Esophagus mucosa (tissue), 1 donor: ENCODE data around the gene SLC27A6. TPM values are rescaled to one million over a fixed set of nuclear protein-coding genes. Genes with fewer than 3 reads are reported as not detected.

Source experiments
- ATAC-seq: fragments of 200-7000 bp; cut with Tn5 transposase; one replicate; pipeline ENCODE4 v1.9.1; 2020
- total RNA-seq: library from RNA; stranded (reverse); gene quantifications from one replicate; pipeline ENCODE4 v1.2.4, GENCODE V29; 2023
- donor health status: DM: yes; HTN: yes; CAD: no.

The SLC27A6 gene
- total RNA-seq, 1 donor from 2014 or later, result 1.8 TPM

DNA sequence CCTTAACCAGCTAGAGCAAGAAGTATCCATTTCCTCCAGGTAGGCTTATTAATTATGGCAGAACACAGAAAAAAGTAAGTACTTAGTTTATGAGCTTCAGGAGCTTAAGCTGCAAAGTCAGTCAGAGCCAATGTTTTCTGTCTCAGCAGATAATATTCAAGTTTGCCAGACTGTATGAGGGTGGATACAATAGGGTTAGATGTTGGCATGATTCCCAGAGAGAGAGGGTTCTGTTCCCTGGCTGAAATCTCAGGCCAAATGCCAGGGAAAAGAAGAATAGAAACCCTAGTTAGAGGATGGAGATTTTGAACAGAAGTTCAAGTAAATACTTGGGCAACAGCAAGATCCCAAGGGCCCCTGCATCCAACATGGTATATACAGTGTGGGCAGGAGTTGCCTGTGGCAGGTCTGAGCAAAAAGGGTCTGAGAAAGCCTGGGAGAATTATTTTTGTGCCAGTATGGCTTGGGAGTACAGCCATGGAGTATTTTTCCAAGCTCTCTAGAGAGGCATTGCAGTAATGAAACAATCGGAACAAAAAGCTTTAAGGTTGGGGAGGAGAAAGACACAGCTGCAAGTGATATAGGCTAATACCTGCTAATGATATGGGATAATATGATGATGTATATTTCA lies 98.3 kb downstream of the SLC27A6 start:
- ATAC-seq, result no peak

DNA sequence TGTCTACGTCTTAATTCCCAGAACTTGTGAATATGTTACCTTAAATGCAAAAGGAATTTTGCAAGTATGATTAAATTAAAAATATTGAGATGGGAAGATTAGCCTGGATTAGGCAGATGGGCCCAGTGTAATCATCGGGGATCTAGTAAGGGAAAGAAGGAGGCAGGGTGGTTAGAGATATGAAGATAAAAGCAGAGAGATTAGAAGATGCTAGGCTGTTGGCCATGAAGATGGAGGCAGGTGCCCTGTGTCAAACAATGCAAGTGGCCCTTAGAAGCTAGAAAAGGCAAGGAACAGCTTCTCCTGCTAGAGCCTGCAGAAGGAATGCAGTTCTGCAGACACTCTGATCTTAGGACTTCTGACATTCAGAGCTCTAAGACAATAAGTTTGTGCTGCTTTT lies 100.4 kb downstream of the SLC27A6 start:
- no peak for ATAC-seq

DNA sequence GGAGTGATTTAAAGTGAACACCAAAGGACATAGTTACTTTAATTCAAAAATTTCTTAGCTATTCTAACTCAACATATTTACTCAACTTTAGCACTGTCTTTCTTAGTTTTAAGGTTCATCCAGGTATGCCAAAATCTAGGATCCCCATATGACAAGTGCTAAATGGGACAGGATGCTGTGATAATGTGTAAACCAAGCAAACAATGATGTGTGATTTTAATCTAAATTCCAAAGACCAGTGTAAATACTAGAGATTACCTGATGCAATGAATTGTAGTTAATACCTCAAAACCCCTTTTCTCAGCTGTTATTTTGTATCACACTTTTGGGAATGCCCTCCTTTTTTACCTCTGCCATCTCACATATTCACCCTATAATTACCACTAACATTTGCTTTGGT lies 102.5 kb downstream of the SLC27A6 start:
- no peak for ATAC-seq

GRCh38 chr5:129069292-129069691 lies 104.0 kb downstream of the SLC27A6 start:
- no peak for ATAC-seq

- no peak for ATAC-seq
These were observed 107.8 kb downstream of the SLC27A6 start for GRCh38 chr5:129073111-129073510.

DNA sequence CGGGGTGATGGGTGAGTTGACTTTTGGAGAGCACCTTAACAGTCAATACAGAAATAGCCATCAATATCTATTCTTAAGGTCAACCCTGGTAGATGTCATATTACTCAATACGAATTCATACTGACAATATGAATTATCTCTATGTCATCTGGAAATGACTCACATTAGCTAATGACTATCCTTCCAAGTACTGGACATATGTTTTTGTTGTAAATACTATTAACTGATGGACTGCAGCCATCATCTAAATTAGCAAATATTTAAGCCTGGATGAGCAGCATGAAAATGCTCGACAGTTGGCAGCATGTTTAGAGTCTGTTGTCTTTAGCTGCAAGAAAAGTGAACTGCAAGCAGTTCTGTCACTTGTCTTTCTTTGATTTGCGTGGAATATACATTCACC lies 109.6 kb downstream of the SLC27A6 start:
- no peak for ATAC-seq

DNA sequence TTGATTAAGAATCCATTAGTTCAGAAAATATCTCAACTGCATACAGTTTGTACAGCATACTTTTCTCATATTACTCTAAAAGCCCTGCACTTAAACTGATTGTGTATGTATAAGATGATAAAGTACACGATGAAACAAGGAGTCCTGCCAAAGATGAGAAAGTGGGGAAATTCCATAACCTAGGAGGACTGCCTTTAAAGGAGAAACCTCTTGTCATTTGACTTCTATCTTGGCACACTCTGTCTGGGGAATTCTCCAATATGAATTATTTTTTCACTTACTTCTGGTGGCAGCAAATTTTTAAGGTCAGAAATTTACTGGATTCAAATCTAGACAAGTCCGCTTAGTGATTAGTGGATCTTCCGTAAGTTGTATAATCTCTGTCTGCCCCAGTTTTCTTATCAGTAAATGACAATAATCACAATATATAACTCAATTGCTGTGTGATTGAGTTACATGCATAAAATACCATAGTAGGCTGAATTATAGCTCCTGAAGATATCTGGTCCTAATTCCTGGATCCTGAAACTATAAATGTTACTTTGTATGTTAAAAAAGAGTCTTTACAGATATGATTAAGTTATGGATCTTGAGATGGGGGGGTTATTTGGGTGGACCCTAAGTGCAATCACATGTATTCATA lies 112.3 kb downstream of the SLC27A6 start:
- ATAC-seq, result no peak

DNA sequence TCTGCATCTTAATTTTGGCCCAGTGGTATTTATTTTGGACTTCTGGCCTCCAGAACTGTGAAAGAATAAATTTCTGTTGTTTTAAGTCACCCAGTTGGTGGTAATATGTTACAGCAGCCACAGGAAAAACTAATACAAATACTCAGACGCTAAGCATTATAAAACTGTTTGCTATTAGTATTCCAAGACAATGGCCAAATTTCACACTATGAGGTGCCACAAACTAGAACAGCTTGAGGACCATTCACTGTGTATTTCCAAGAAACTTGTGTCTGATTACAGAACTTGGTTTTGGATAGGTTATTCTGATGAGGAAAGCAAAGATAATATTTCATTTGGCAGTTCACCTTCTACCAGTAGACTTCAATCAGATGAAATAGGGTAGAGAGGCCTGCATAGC lies 113.0 kb downstream of the SLC27A6 start:
- ATAC-seq, result no peak

DNA sequence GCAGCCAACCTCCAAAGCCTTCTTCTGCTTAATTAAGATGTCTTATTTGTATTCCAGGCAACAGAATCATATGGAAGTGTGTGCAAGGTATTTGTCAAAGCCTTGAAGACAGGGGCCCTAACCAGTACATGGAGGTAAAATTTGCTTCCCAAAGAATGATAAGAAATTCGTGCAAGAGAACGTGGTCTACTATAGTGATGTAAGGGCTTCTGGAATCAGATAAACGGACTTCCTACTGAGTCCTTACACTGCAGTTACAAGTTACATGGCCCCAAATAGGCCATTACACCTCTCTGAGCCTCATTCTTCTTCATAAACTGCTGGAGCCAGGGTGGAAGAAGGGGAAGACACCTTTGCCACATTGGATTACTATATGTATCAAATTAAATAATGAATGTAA lies 113.4 kb downstream of the SLC27A6 start:
- no peak for ATAC-seq

GRCh38 chr5:129079496-129079895 lies 114.2 kb downstream of the SLC27A6 start:
- no peak for ATAC-seq

DNA sequence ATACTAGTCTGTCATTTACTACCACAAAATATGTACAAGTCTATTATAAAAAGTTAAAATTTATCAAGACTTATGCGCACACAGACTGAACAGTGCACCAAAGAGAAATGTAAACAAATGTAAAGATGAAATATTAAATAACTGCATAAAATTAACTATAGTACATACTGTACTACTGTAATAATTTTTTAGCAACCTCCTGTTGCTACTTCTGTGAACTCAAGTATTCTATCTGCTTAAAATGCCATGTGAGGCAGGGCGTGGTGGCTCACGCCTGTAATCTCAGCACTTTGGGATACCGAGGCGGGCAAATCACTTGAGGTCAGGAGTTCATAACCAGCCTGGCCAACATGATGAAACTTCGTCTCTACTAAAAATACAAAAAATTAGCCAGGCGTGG lies 115.5 kb downstream of the SLC27A6 start:
- ATAC-seq, result no peak

DNA sequence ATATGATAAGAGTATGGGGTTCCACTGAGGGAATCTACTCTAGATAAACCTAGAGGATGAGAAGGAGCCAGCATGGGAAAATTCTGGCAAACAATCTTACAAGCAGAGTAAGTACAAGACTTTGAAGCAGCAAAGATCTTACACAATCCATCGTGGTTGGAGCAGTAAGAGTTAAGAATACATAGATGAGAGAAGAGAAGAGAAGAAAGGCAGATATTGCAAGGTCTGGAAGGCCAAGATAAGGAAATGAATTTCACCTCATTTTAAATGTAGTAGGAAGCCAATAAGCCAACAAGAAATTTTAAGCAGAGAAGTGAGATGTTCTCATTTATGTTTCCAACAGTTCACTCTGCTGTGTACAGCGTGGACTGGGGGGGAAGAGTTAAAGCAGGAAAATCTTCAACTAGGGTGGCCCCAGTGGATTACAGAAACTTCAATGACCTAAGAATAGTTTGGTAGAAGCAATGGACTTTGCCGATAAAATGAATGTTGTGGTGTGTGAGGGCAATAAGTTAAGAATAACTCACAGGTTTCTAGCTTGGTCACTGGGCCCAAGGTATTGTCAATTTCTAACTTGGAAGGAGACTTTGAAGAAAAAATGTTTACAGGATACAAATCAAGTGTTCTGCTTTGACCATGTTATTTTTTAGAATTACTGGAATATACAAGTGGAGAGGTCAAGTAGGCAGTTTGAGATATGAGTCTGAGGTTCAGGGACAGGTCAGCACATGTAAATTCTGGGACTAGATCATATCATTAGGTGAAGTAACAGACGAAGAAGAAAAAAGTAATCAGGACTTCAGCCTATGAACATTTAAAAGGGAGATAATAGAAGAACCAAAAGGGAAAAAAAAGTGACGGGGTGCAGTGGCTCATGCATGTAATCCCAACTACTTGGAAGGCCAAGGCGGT lies 117.2 kb downstream of the SLC27A6 start:
- ATAC-seq, result no peak

Other genes starting within 250 kb of the SLC27A6 start
- gene ISOC1, start 129.3 kb downstream of the SLC27A6 start, total RNA-seq, result 17.7 TPM